ENCODE results near the gene EXOSC5.

The EXOSC5 gene

DNA sequence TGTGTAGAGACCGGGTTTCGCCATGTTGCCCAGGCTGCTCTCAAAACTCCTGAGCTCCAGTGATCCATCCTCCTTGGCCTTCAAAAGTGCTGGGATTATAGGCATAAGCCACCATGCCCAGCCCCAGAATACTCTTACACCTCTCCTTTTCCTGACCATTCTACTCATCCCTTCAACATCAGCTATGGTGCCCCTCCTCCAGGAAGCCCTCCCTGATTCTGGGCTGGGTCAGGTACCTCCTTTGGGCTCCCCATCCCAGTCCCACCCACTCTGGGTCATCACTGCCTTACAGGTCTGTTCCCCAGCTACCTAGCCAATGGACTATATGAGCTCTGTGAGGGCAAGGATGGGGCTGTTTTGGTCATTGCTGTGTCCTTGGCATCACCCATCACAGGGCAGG, 53.0 kb downstream of the EXOSC5 start:
- CTCF ChIA-PET: interaction anchor here (0.6 kb wide), 1 partner anchor 82 kb away, joined by 3 read pairs; no protein-coding TSS in a partner anchor
- TF ChIP-seq TARDBP (IDR thresholded peaks at IDR 0.05) (no peak), ARNT (IDR thresholded peaks at IDR 0.05) (no peak), SP1 (IDR thresholded peaks at IDR 0.05) (no peak), LEF1 (IDR thresholded peaks at IDR 0.05; ENCODE audit: borderline replicate concordance) (no peak), FOXK2 (IDR thresholded peaks at IDR 0.05) (no peak), NFRKB (IDR thresholded peaks at IDR 0.05) (no peak), ZNF384 (IDR thresholded peaks at IDR 0.05) (no peak), FOXM1 (IDR thresholded peaks at IDR 0.05; ENCODE audit: borderline replicate concordance) (no peak), CTBP1 (IDR thresholded peaks at IDR 0.05; ENCODE audit: borderline replicate concordance) (no peak), FOXA1 (IDR thresholded peaks at IDR 0.05) (no peak), HDGF (IDR thresholded peaks at IDR 0.05; ENCODE audit: borderline replicate concordance) (no peak), BHLHE40 (IDR thresholded peaks at IDR 0.05; ENCODE audit: borderline replicate concordance) (no peak), SUZ12 (IDR thresholded peaks at IDR 0.05) (no peak), ELF4 (IDR thresholded peaks at IDR 0.05) (no peak), PKNOX1 (IDR thresholded peaks at IDR 0.05) (no peak), L3MBTL2 (conservative IDR thresholded peaks at IDR 0.05) (no peak)
- no peak for DNase-seq (ENCODE audit: extremely low spot score)
- POLR2A ChIA-PET: no interaction called here

- TF ChIP-seq HDGF (IDR thresholded peaks at IDR 0.05; ENCODE audit: borderline replicate concordance) (no peak), TARDBP (IDR thresholded peaks at IDR 0.05) (no peak), CTBP1 (IDR thresholded peaks at IDR 0.05; ENCODE audit: borderline replicate concordance) (no peak), NFRKB (IDR thresholded peaks at IDR 0.05) (no peak)
- CTCF ChIA-PET: no interaction called here
- no peak for DNase-seq (ENCODE audit: extremely low spot score)
- POLR2A ChIA-PET: no interaction called here
Measured at GRCh38 chr19:41341669-41342490, 55.3 kb downstream of the EXOSC5 start.

DNA sequence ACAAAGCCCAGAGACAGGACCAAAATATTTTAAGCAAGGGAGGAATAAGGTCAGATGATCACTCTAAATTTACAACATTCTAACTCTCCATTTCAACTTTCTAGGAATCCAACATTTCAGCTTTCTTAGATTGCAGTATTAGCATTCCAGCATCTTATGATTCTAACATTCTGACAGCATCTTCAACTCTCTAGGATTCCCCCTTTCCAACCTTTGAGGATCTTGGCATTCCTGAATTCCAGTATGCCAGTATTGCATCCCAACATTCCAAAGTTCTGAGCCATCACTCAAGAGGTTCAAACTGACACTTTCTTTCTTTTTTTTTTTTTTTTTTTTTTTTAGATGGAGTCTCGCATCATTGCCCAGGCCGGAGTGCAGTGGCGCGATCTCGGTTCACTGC, 57.2 kb downstream of the EXOSC5 start:
- POLR2A ChIA-PET: no interaction called here
- no peak for TF ChIP-seq ELF4 (IDR thresholded peaks at IDR 0.05)
- no peak for TF ChIP-seq FOXA1 (IDR thresholded peaks at IDR 0.05)
- no peak for TF ChIP-seq FOXM1 (IDR thresholded peaks at IDR 0.05; ENCODE audit: borderline replicate concordance)
- no peak for TF ChIP-seq FOXK2 (IDR thresholded peaks at IDR 0.05)
- no peak for DNase-seq (ENCODE audit: extremely low spot score)
- CTCF ChIA-PET: no interaction called here

All from HEK293T (cell line).